GM12878 (cell line): ENCODE results near the gene SYTL1.

Experiments
- EP300 ChIP-seq, 2 experiments: fragments of 150-350 bp in 1 of 2; IDR thresholded peaks; 2 replicates each; pipeline ENCODE4 v1.6.1; 2011 to 2012; ENCODE audit warnings: low read depth in 2 of 2, low read length in 2 of 2, borderline replicate concordance in 1 of 2, improper control_type of control experiment in 1 of 2, inconsistent platforms in 1 of 2; ENCODE audit not compliant: control insufficient read depth in 1 of 2
- ETV6 ChIP-seq, 2 experiments: fragments of 450-650 bp in 1 of 2; IDR thresholded peaks in 1 of 2; conservative IDR thresholded peaks in 1 of 2; 2 replicates each; pipeline ENCODE4 v1.6.1; 2014; ENCODE audit warnings: antibody characterized with exemption in 1 of 2, borderline replicate concordance in 1 of 2, low read depth in 1 of 2, mild to moderate bottlenecking in 1 of 2, moderate library complexity in 1 of 2
- EZH2 ChIP-seq: IDR thresholded peaks from 2 replicates; pipeline ENCODE4 v1.6.1; 2012; ENCODE audit warnings: low read depth, mild to moderate bottlenecking, control low read depth, inconsistent platforms, low read length, borderline replicate concordance; ENCODE audit not compliant: control insufficient read depth
- GABPA ChIP-seq: IDR thresholded peaks from 2 replicates; pipeline ENCODE4 v1.6.1; 2014; ENCODE audit warnings: antibody characterized with exemption, low read depth, mild to moderate bottlenecking, inconsistent platforms
- HCFC1 ChIP-seq: fragments of 150-350 bp; IDR thresholded peaks from 2 replicates; pipeline ENCODE4 v1.6.1; 2014; ENCODE audit warnings: low read length
- POLR2AphosphoS5 ChIP-seq: IDR thresholded peaks from 2 replicates; pipeline ENCODE4 v1.6.1; 2011; ENCODE audit warnings: mild to moderate bottlenecking, low read length, inconsistent platforms
- SKIL ChIP-seq: fragments of 450-650 bp; IDR thresholded peaks from 2 replicates; pipeline ENCODE4 v1.6.1; 2017; ENCODE audit warnings: mild to moderate bottlenecking, low read depth, inconsistent platforms; ENCODE audit not compliant: poor library complexity, severe bottlenecking
- TF ChIP-seq, protein P1 (sequence below): fragments of 450-650 bp; conservative IDR thresholded peaks from 2 replicates; pipeline ENCODE4 v1.6.1; 2017; ENCODE audit warnings: mild to moderate bottlenecking, moderate library complexity

DNA sequence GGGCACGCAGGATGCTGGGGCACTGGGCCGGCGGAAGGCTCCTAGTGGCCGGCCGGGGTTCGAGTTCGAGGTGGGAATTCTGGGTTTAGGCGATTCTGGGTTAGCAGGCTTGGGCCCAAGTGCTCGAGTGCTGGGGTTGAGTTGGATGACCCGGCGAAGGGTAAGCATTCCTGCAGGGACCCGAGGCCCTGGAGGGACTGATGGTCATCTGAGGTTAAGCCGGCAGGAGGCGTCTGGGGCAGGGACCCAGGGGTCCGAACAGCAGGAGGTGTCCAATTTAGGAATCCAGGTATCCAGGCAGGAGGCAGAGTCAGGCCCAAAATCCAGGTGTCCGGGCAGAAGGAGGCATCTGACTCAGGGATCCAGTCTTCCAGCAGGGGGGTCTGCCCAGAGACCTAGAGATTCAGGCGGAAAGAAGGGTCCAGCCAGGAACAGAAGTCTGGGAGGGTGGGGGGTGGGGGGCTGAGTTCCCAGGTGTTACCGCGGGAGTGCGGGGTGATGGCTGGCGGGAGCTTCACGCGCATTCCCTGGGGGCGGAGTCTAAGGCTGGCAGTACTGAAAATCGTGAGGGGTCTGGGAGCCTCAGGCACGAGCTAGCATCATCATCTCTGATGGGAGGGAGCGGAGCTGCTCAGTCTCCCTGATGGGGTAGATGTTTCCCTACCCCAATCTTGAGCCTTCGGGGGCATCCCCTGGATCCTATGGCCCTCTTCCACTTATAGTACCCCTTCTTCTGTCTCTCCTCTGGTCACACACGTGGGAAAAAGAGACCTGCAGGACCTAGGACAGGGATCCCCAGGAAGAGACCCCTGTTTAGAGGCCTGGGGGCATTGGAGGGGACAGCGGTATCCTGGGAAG, 51.2 kb downstream of the SYTL1 start:
- no peak; the same call in 1 of the 2 replicates for TF ChIP-seq HCFC1
- no peak for TF ChIP-seq SKIL
- TF ChIP-seq ETV6 (conservative IDR thresholded peaks at IDR 0.05 in 1 of 2, IDR thresholded peaks at IDR 0.05 in 1 of 2; ENCODE audit: borderline replicate concordance in 1 of 2, low read depth in 1 of 2): no peak
- no peak for TF ChIP-seq GABPA
- no peak for TF ChIP-seq POLR2AphosphoS5
- TF ChIP-seq, protein P1, sequence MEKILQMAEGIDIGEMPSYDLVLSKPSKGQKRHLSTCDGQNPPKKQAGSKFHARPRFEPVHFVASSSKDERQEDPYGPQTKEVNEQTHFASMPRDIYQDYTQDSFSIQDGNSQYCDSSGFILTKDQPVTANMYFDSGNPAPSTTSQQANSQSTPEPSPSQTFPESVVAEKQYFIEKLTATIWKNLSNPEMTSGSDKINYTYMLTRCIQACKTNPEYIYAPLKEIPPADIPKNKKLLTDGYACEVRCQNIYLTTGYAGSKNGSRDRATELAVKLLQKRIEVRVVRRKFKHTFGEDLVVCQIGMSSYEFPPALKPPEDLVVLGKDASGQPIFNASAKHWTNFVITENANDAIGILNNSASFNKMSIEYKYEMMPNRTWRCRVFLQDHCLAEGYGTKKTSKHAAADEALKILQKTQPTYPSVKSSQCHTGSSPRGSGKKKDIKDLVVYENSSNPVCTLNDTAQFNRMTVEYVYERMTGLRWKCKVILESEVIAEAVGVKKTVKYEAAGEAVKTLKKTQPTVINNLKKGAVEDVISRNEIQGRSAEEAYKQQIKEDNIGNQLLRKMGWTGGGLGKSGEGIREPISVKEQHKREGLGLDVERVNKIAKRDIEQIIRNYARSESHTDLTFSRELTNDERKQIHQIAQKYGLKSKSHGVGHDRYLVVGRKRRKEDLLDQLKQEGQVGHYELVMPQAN: no peak
- no peak for TF ChIP-seq EZH2
- no peak for TF ChIP-seq EP300 (IDR thresholded peaks at IDR 0.05; ENCODE audit: borderline replicate concordance in 1 of 2, control insufficient read depth in 1 of 2, low read depth in 2 of 2, low read length in 2 of 2)
